Nephron (organoid): ENCODE measurements around the gene STIP1.
A peak's percentile ranks its signal among the peaks of the same experiment; 100 is the strongest.

Experiments used
- H3K27ac Mint-ChIP-seq, 3 experiments: 2 replicates each; pipeline ENCODE4 v1.8.0; 2020; ENCODE audit warnings: mixed read lengths in 3 of 3, mild to moderate bottlenecking in 2 of 3, moderate library complexity in 1 of 3
- H3K27me3 Mint-ChIP-seq: 2 replicates; pipeline ENCODE4 v1.8.0; 2021; ENCODE audit warnings: low read depth, mild to moderate bottlenecking, moderate library complexity, mixed read lengths
- H3K36me3 Mint-ChIP-seq: 2 replicates; pipeline ENCODE4 v1.8.0; 2020; ENCODE audit warnings: low read depth, mixed read lengths
- H3K4me1 Mint-ChIP-seq: 2 replicates; pipeline ENCODE4 v1.8.0; 2020; ENCODE audit warnings: mixed read lengths
- H3K4me3 Mint-ChIP-seq, 3 experiments: 2 replicates each; pipeline ENCODE4 v1.8.0; 2020; ENCODE audit warnings: mild to moderate bottlenecking in 3 of 3, mixed read lengths in 3 of 3, moderate library complexity in 2 of 3
- H3K9me3 Mint-ChIP-seq: 2 replicates; pipeline ENCODE4 v1.8.0; 2020; ENCODE audit warnings: mixed read lengths
- TF ChIP-seq, protein P1 (sequence below), 3 experiments: fragments of 200-600 bp; sonication (generic); IDR thresholded peaks; one replicate each; pipeline ENCODE4 v1.5.0; 2021; ENCODE audit warnings: antibody characterized with exemption in 3 of 3; ENCODE audit not compliant: unreplicated experiment in 3 of 3

Gene STIP1

DNA sequence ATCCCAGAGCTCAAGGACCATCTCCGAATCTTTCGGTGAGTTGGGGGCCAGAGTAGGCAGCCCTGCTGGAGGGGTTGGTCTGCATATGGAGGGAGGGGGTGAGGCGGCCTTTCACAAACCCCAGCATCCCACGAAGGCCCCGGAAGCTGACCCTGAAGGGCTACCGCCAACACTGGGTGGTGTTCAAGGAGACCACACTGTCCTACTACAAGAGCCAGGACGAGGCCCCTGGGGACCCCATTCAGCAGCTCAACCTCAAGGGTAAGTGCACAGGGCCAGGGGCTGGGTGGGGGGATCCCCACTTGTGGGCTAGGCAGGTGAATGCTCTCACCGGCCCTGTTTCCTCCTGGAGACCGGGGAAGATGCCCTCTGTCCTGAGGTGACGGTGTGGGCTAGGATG lies 33.8 kb downstream of the STIP1 start:
- H3K4me3 Mint-ChIP-seq = no peak overlapping the region
- no peaks in the 10 kb centered on the region for H3K27me3 Mint-ChIP-seq
- TF ChIP-seq, protein P1, sequence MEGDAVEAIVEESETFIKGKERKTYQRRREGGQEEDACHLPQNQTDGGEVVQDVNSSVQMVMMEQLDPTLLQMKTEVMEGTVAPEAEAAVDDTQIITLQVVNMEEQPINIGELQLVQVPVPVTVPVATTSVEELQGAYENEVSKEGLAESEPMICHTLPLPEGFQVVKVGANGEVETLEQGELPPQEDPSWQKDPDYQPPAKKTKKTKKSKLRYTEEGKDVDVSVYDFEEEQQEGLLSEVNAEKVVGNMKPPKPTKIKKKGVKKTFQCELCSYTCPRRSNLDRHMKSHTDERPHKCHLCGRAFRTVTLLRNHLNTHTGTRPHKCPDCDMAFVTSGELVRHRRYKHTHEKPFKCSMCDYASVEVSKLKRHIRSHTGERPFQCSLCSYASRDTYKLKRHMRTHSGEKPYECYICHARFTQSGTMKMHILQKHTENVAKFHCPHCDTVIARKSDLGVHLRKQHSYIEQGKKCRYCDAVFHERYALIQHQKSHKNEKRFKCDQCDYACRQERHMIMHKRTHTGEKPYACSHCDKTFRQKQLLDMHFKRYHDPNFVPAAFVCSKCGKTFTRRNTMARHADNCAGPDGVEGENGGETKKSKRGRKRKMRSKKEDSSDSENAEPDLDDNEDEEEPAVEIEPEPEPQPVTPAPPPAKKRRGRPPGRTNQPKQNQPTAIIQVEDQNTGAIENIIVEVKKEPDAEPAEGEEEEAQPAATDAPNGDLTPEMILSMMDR (IDR thresholded peaks at IDR 0.05; ENCODE audit: unreplicated experiment in 3 of 3) = no peak
- H3K9me3 Mint-ChIP-seq = no peaks in the 10 kb centered on the region
- no peak overlapping the region for H3K27ac Mint-ChIP-seq
- no peaks in the 10 kb centered on the region for H3K4me1 Mint-ChIP-seq
- H3K36me3 Mint-ChIP-seq = no peaks in the 10 kb centered on the region

DNA sequence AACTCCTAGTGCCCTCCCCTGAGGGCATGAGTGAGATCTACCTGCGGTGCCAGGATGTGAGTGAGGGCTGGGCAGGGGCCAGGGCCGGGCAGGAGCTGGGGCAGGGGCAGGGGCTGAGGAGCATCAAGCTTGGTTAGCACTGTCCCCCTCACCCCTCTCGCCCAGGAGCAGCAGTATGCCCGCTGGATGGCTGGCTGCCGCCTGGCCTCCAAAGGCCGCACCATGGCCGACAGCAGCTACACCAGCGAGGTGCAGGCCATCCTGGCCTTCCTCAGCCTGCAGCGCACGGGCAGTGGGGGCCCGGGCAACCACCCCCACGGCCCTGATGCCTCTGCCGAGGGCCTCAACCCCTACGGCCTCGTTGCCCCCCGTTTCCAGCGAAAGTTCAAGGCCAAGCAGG lies 34.3 kb downstream of the STIP1 start:
- Mint-ChIP-seq H3K4me3 (no peak overlapping the region), H3K9me3 (no peaks in the 10 kb centered on the region), H3K27me3 (no peaks in the 10 kb centered on the region), H3K27ac (no peak overlapping the region), H3K4me1 (peaks cover 3% of the 10 kb centered on the region), H3K36me3 (no peaks in the 10 kb centered on the region)
- TF ChIP-seq, protein P1 (IDR thresholded peaks at IDR 0.05; ENCODE audit: unreplicated experiment in 3 of 3) = no peak

DNA sequence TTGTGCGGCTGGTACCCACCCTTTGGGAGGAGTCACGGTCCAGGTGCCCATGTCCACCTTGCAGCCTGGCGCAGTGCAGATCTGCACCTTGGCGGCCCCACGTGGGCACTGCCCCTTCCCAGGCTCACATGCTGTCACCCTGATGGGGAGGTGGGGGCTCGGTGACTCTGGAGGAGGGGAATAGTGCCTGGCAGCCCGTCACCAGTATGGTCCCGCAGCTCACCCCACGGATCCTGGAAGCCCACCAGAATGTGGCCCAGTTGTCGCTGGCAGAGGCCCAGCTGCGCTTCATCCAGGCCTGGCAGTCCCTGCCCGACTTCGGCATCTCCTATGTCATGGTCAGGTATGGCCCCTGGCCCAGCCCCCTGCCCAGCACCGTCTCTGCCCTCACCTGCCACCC lies 34.8 kb downstream of the STIP1 start:
- Mint-ChIP-seq H3K4me1 (peaks cover 5% of the 10 kb centered on the region), H3K36me3 (no peaks in the 10 kb centered on the region), H3K27me3 (no peaks in the 10 kb centered on the region), H3K9me3 (no peaks in the 10 kb centered on the region), H3K4me3 (no peak overlapping the region), H3K27ac (no peak overlapping the region)
- TF ChIP-seq, protein P1 (IDR thresholded peaks at IDR 0.05; ENCODE audit: unreplicated experiment in 3 of 3) = no peak

DNA sequence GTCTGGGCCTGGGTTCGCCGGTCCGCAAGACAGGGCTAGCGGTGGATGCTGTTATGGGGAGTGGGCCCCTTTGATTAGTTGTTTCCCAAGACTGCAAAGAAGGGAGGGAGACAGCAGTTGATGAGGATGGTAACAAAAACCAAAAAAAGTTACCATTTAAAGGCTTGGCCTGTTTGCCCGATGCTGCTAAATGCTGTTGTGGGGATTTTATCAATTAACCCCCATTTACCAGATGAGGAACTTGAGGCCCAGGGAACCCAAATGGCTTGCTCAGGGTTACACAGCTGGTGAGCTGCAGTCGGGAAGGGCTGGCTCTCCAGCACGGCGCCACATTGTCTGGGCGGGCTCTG lies 36.7 kb downstream of the STIP1 start:
- Mint-ChIP-seq H3K9me3 (no peaks in the 10 kb centered on the region), H3K4me1 (peaks cover 13% of the 10 kb centered on the region), H3K27me3 (no peaks in the 10 kb centered on the region), H3K36me3 (no peaks in the 10 kb centered on the region), H3K27ac (no peak overlapping the region), H3K4me3 (no peak overlapping the region)
- TF ChIP-seq, protein P1 (IDR thresholded peaks at IDR 0.05; ENCODE audit: unreplicated experiment in 3 of 3) = no peak

DNA sequence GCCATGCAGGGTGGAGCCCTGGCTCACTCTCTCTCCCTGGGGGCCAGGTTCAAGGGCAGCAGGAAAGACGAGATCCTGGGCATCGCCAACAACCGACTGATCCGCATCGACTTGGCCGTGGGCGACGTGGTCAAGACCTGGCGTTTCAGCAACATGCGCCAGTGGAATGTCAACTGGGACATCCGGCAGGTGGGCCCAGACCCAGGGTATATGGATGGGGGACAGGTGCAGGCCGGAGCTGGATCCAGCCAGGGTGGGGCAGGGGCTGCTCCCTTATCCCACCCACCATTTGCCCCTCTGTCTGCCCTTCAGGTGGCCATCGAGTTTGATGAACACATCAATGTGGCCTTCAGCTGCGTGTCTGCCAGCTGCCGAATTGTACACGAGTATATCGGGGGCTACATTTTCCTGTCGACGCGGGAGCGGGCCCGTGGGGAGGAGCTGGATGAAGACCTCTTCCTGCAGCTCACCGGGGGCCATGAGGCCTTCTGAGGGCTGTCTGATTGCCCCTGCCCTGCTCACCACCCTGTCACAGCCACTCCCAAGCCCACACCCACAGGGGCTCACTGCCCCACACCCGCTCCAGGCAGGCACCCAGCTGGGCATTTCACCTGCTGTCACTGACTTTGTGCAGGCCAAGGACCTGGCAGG lies 37.2 kb downstream of the STIP1 start:
- Mint-ChIP-seq H3K4me1 (peaks cover 15% of the 10 kb centered on the region), H3K27ac (no peak overlapping the region), H3K4me3 (no peak overlapping the region), H3K27me3 (no peaks in the 10 kb centered on the region), H3K36me3 (no peaks in the 10 kb centered on the region), H3K9me3 (no peaks in the 10 kb centered on the region)
- TF ChIP-seq, protein P1 (IDR thresholded peaks at IDR 0.05; ENCODE audit: unreplicated experiment in 3 of 3) = no peak

DNA sequence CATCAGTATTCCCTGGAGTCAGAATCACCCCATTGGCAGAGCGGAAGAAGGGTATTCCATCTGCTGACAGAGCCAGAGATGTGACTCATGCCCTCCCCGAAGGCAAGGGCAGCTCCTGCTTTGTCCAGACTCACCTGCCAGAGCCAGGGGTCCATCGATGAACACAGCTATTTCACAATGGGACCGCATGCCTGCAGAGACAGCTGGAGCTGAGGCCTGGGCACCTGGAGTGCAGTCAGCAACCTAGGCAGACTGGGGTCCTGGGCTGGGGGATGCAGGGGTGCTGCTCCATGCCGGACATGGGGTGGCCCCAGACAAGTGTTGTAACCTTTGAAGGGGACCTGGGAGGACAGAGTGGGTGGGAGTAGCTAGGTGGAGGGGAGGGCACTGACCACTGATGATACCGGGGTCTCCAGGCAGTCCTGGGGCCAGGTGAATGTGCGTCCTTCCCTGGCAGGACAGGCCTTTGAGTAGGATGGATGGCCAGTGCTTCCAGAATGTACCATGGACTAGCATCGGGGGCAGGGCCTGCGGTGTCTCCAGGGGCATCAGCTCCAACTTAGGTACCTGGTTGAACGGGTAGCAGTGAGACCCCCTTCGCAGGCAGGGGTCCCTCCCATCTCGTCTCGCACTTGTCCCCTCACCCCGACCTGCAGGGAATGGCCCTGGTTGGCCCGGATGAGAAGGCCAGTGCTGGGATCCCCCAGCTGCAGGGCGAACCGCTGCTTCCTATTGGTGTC lies 38.4 kb downstream of the STIP1 start:
- TF ChIP-seq, protein P1 (IDR thresholded peaks at IDR 0.05; ENCODE audit: unreplicated experiment in 3 of 3) = no peak
- H3K9me3 Mint-ChIP-seq = no peaks in the 10 kb centered on the region
- H3K36me3 Mint-ChIP-seq = no peaks in the 10 kb centered on the region
- no peaks in the 10 kb centered on the region for H3K27me3 Mint-ChIP-seq
- peak overlapping the region; percentile 87 to 91 (median 90) for H3K4me3 Mint-ChIP-seq
- peak overlapping the region in 1 of 3 experiments; percentile 32 for H3K27ac Mint-ChIP-seq
- peaks cover 15% of the 10 kb centered on the region for H3K4me1 Mint-ChIP-seq
